H9 (cell line): Measurements from ENCODE around the gene C16orf95. TPM values are rescaled to one million over a fixed set of nuclear protein-coding genes. Genes with fewer than 3 reads are reported as not detected.
"Not testable (repeated sequence)": the region's sequence is repeated elsewhere in the genome, so short reads cannot be mapped to it uniquely, and the experiment has no call there.

Experiments
- DNase-seq: peaks from one replicate; pipeline ENCODE4 v3.0.0-alpha.2; 2017
- H2AFZ ChIP-seq: one replicate; pipeline ENCODE4 v1.6.1; 2013; ENCODE audit warnings: mild to moderate bottlenecking, low read length, control low read depth, moderate library complexity
- H2AK5ac ChIP-seq: 2 replicates; pipeline ENCODE4 v1.6.1; 2013; ENCODE audit warnings: low read length, control low read depth, mixed read lengths; ENCODE audit not compliant: insufficient read length
- H2BK120ac ChIP-seq: one replicate; pipeline ENCODE4 v1.6.1; 2013; ENCODE audit warnings: low read depth, mild to moderate bottlenecking, low read length, control low read depth, inconsistent platforms; ENCODE audit not compliant: poor library complexity, severe bottlenecking
- H2BK12ac ChIP-seq: 2 replicates; pipeline ENCODE4 v1.6.1; 2013; ENCODE audit warnings: low read length, control low read depth, mixed read lengths, low read depth; ENCODE audit not compliant: insufficient read length
- H2BK15ac ChIP-seq: 2 replicates; pipeline ENCODE4 v1.6.1; 2013; ENCODE audit warnings: low read depth, low read length, control low read depth
- H2BK20ac ChIP-seq: one replicate; pipeline ENCODE4 v1.6.1; 2013; ENCODE audit warnings: low read depth, mild to moderate bottlenecking, low read length, control low read depth, inconsistent platforms; ENCODE audit not compliant: poor library complexity, severe bottlenecking
- H2BK5ac ChIP-seq: 2 replicates; pipeline ENCODE4 v1.6.1; 2013; ENCODE audit warnings: low read length, control low read depth, mixed read lengths; ENCODE audit not compliant: insufficient read length
- H3K14ac ChIP-seq: 2 replicates; pipeline ENCODE4 v1.6.1; 2013; ENCODE audit warnings: low read length, control low read depth; ENCODE audit not compliant: insufficient read depth
- H3K18ac ChIP-seq: 2 replicates; pipeline ENCODE4 v1.6.1; 2013; ENCODE audit warnings: low read depth, mild to moderate bottlenecking, mixed read lengths, low read length, control low read depth; ENCODE audit not compliant: insufficient read length
- H3K23ac ChIP-seq: 2 replicates; pipeline ENCODE4 v1.6.1; 2013; ENCODE audit warnings: low read length, control low read depth, mixed read lengths, low read depth; ENCODE audit not compliant: insufficient read length
- H3K23me2 ChIP-seq: 2 replicates; pipeline ENCODE4 v1.6.1; 2013; ENCODE audit warnings: low read depth, mild to moderate bottlenecking, mixed read lengths, low read length, control low read depth; ENCODE audit not compliant: insufficient read length, poor library complexity, severe bottlenecking
- H3K27ac ChIP-seq: 2 replicates; pipeline ENCODE4 v1.5.1; 2013; ENCODE audit warnings: low read length, control low read depth, mixed read lengths, low read depth; ENCODE audit not compliant: insufficient read length
- H3K27me3 ChIP-seq: 2 replicates; pipeline ENCODE4 v1.6.1; 2013; ENCODE audit warnings: low read length, control low read depth, inconsistent platforms; ENCODE audit not compliant: insufficient read depth
- H3K4ac ChIP-seq: 2 replicates; pipeline ENCODE4 v1.6.1; 2013; ENCODE audit warnings: low read depth, mild to moderate bottlenecking, control low read depth, inconsistent platforms, low read length, moderate library complexity
- H3K4me1 ChIP-seq: 2 replicates; pipeline ENCODE4 v1.6.1; 2013; ENCODE audit warnings: low read length, control low read depth, inconsistent platforms; ENCODE audit not compliant: insufficient read depth
- H3K4me2 ChIP-seq: 2 replicates; pipeline ENCODE4 v1.6.1; 2013; ENCODE audit warnings: low read length, control low read depth, mixed read lengths; ENCODE audit not compliant: insufficient read length, insufficient read depth
- H3K56ac ChIP-seq: 2 replicates; pipeline ENCODE4 v1.6.1; 2013; ENCODE audit warnings: low read depth, mild to moderate bottlenecking, mixed read lengths, low read length, control low read depth; ENCODE audit not compliant: insufficient read length
- H3K79me1 ChIP-seq: 2 replicates; pipeline ENCODE4 v1.6.1; 2013; ENCODE audit warnings: low read depth, mild to moderate bottlenecking, moderate library complexity, low read length, control low read depth, inconsistent platforms; ENCODE audit not compliant: insufficient read depth, poor library complexity, severe bottlenecking
- H3K79me2 ChIP-seq: 2 replicates; pipeline ENCODE4 v1.6.1; 2013; ENCODE audit warnings: low read length, control low read depth, inconsistent platforms; ENCODE audit not compliant: insufficient read depth
- H3K9ac ChIP-seq: 2 replicates; pipeline ENCODE4 v1.6.1; 2013; ENCODE audit warnings: low read length, control low read depth, mixed read lengths; ENCODE audit not compliant: insufficient read length; ENCODE audit errors: extremely low read depth
- H3K9me3 ChIP-seq: one replicate; pipeline ENCODE4 v1.6.1; 2013; ENCODE audit warnings: low read depth, low read length, inconsistent platforms; ENCODE audit not compliant: control insufficient read depth
- H3T11ph ChIP-seq: one replicate; pipeline ENCODE4 v1.6.1; 2013; ENCODE audit warnings: mild to moderate bottlenecking, low read length, control low read depth, inconsistent platforms
- H4K20me1 ChIP-seq: one replicate; pipeline ENCODE4 v1.6.1; 2013; ENCODE audit not compliant: control insufficient read depth, insufficient read length, insufficient read depth
- H4K5ac ChIP-seq: 2 replicates; pipeline ENCODE4 v1.6.1; 2013; ENCODE audit warnings: low read depth, mild to moderate bottlenecking, mixed read lengths, low read length, control low read depth; ENCODE audit not compliant: insufficient read length
- H4K8ac ChIP-seq: replicated peaks from 2 replicates; pipeline ENCODE4 v1.6.1; 2013; ENCODE audit warnings: low read length, control low read depth, mixed read lengths, low read depth; ENCODE audit not compliant: insufficient read length
- H4K91ac ChIP-seq: 2 replicates; pipeline ENCODE4 v1.6.1; 2013; ENCODE audit warnings: low read depth, mild to moderate bottlenecking, moderate library complexity, mixed read lengths, low read length, control low read depth; ENCODE audit not compliant: insufficient read length
- H3K27ac Mint-ChIP-seq, 3 experiments: 2 replicates in 2 of 3; 3 replicates in 1 of 3; pipeline ENCODE4 v1.8.0; 2020 to 2021; ENCODE audit warnings: mixed read lengths in 3 of 3, mild to moderate bottlenecking in 1 of 3, moderate library complexity in 1 of 3
- H3K27me3 Mint-ChIP-seq: 2 replicates; pipeline ENCODE4 v1.8.0; 2021; ENCODE audit warnings: low read depth, mild to moderate bottlenecking, moderate library complexity, mixed read lengths
- H3K36me3 Mint-ChIP-seq, 3 experiments: 2 replicates in 2 of 3; 3 replicates in 1 of 3; pipeline ENCODE4 v1.8.0; 2020 to 2021; ENCODE audit warnings: low read depth in 3 of 3, mixed read lengths in 3 of 3; ENCODE audit not compliant: insufficient read depth in 1 of 3
- H3K4me1 Mint-ChIP-seq, 2 experiments: 2 replicates each; pipeline ENCODE4 v1.8.0; 2020; ENCODE audit warnings: mixed read lengths in 2 of 2
- H3K4me3 Mint-ChIP-seq, 2 experiments: 2 replicates in 1 of 2; 3 replicates in 1 of 2; pipeline ENCODE4 v1.8.0; 2020 to 2021; ENCODE audit warnings: mild to moderate bottlenecking in 2 of 2, mixed read lengths in 2 of 2, moderate library complexity in 1 of 2
- H3K9me3 Mint-ChIP-seq, 2 experiments: 2 replicates in 1 of 2; 3 replicates in 1 of 2; pipeline ENCODE4 v1.8.0; 2020; ENCODE audit warnings: mild to moderate bottlenecking in 2 of 2, mixed read lengths in 2 of 2, moderate library complexity in 1 of 2
- CTCF ChIP-seq: fragments of 200-600 bp; sonication (generic); conservative IDR thresholded peaks from 3 replicates; pipeline ENCODE4 v1.8.0; 2021; ENCODE audit warnings: antibody characterized with exemption, mild to moderate bottlenecking
- WGBS: extraction: QIAGEN DNeasy Blood & Tissue Kit; methylation state at CpG from one replicate; pipeline ENCODE4 v1.1.7; 2013; ENCODE audit warnings: missing lambda C conversion rate, low lambda C conversion rate, mixed read lengths; ENCODE audit not compliant: insufficient read length; ENCODE audit errors: extremely low coverage; 5-methylcytosine and 5-hydroxymethylcytosine counted together
- total RNA-seq: library from RNA; stranded (reverse); gene quantifications from 2 replicates; pipeline ENCODE4 v1.2.1, GENCODE V29; 2021

Gene C16orf95
- total RNA-seq, 1 experiment from 2014 or later: 5.6 TPM

- H3K14ac ChIP-seq: no peak overlapping the region; the same call in 1 of the 2 replicates
- H2AFZ ChIP-seq: no peak overlapping the region
- H3K79me1 ChIP-seq: peaks cover 5% of the 10 kb centered on the region
- H2BK20ac ChIP-seq: no peak overlapping the region
- H3K56ac ChIP-seq: no peak overlapping the region
- H2BK15ac ChIP-seq: no peak overlapping the region
- WGBS: no CpG with 5 or more reads among the region's 17 CpGs
- no peak overlapping the region for H2AK5ac ChIP-seq
- H3T11ph ChIP-seq: no peak overlapping the region
- no peak overlapping the region for H2BK120ac ChIP-seq
- H3K27ac ChIP-seq: no peak overlapping the region
- H3K4me1 Mint-ChIP-seq: peaks cover 5 to 9% of the 10 kb centered on the region in 2 experiments; a peak in 2 of 4 replicates
- no peak overlapping the region for H4K5ac ChIP-seq
- DNase-seq: no peak
- H3K23me2 ChIP-seq: no peaks in the 10 kb centered on the region
- H3K27ac Mint-ChIP-seq: peak overlapping the region; percentile 9 to 68 (median 20); a peak in 4 of 7 replicates
- H3K36me3 Mint-ChIP-seq: peaks cover 3 to 34% (median 16%) of the 10 kb centered on the region in 3 experiments; a peak in 6 of 7 replicates
- no peak overlapping the region for H3K4me2 ChIP-seq
- H3K79me2 ChIP-seq: no peaks in the 10 kb centered on the region; the same call in 1 of the 2 replicates
- no peak overlapping the region for H3K18ac ChIP-seq
- no peak overlapping the region for H4K8ac ChIP-seq
- no peak overlapping the region for H3K4me3 Mint-ChIP-seq
- no peak overlapping the region for H2BK12ac ChIP-seq
- no peaks in the 10 kb centered on the region for H3K4me1 ChIP-seq
- no peak overlapping the region for H3K4ac ChIP-seq
- TF ChIP-seq CTCF: no peak
- no peaks in the 10 kb centered on the region for H3K27me3 ChIP-seq
- H3K9ac ChIP-seq: no peak overlapping the region
- no peak overlapping the region for H2BK5ac ChIP-seq
- no peaks in the 10 kb centered on the region for H3K9me3 Mint-ChIP-seq
- H3K27me3 Mint-ChIP-seq: no peaks in the 10 kb centered on the region
- H4K20me1 ChIP-seq: no peaks in the 10 kb centered on the region
- no peaks in the 10 kb centered on the region for H3K9me3 ChIP-seq
- H4K91ac ChIP-seq: no peak overlapping the region
- no peak overlapping the region for H3K23ac ChIP-seq
Measured at GRCh38 chr16:87363771-87364455, 46.7 kb upstream of the C16orf95 start.

GRCh38 chr16:87362828-87363559, 45.8 kb upstream of the C16orf95 start:
- H3K23ac ChIP-seq, H2AFZ ChIP-seq, H3K4me1 ChIP-seq, H3K79me1 ChIP-seq, H4K20me1 ChIP-seq, H4K8ac ChIP-seq, H3K18ac ChIP-seq, H3K9ac ChIP-seq, H3K23me2 ChIP-seq, H3K4ac ChIP-seq, H2BK5ac ChIP-seq, H3K27me3 ChIP-seq, H3K4me1 Mint-ChIP-seq, H3K79me2 ChIP-seq, H3T11ph ChIP-seq, H2BK15ac ChIP-seq, H3K14ac ChIP-seq, H3K4me3 Mint-ChIP-seq, H3K27me3 Mint-ChIP-seq, H3K9me3 Mint-ChIP-seq, H2BK120ac ChIP-seq, H3K27ac ChIP-seq, H3K4me2 ChIP-seq, H2BK20ac ChIP-seq, H4K91ac ChIP-seq, H2BK12ac ChIP-seq, H4K5ac ChIP-seq, H3K9me3 ChIP-seq, H3K56ac ChIP-seq, DNase-seq, H2AK5ac ChIP-seq: not testable (repeated sequence)
- no CpG with 5 or more reads among the region's 13 CpGs for WGBS
- peaks cover 4 to 43% (median 23%) of the 10 kb centered on the region in 3 experiments; a peak in 6 of 7 replicates for H3K36me3 Mint-ChIP-seq
- peak overlapping the region in 2 of 3 experiments; percentile 5 to 72; a peak in 1 of 7 replicates for H3K27ac Mint-ChIP-seq
